GM12878 (cell line): ENCODE data around the gene TM9SF4. TPM values are rescaled to one million over a fixed set of nuclear protein-coding genes. Genes with fewer than 3 reads are reported as not detected.

Source experiments
- ATAC-seq: fragments of 200-7000 bp; cut with Tn5 transposase; 3 replicates; pipeline ENCODE4 v1.9.1; 2020; ENCODE audit warnings: mild to moderate bottlenecking, moderate library complexity
- BruUV-seq: library from RNA; stranded (reverse); fragments of 400-500 nt; replicated peaks from 2 replicates; lab custom pipeline; 2021; lab: Mats Ljungman, UMichigan
- CTCF ChIA-PET: fragments of 300-600 bp; sonication (Branson Sonifier 250); formaldehyde crosslinking; extraction: SDS; loops from one replicate; lab custom pipeline; 2021; ENCODE audit warnings: inconsistent platforms; lab: Yijun Ruan, JAX
- POLR2A ChIA-PET: fragments of 350-600 bp; formaldehyde crosslinking; extraction: SDS; loops from one replicate; lab custom pipeline; 2021; ENCODE audit warnings: inconsistent platforms; lab: Charles Lee
- RAD21 ChIA-PET: fragments of 300-600 bp; sonication (Branson Sonifier 250); formaldehyde crosslinking; loops from one replicate; lab custom pipeline; 2023; ENCODE audit warnings: antibody characterized with exemption; ENCODE audit not compliant: unreplicated experiment; lab: Charles Lee
- SMC1A ChIA-PET: fragments of 300-600 bp; sonication (Branson Sonifier 250); formaldehyde crosslinking; loops from one replicate; lab custom pipeline; 2023; ENCODE audit not compliant: unreplicated experiment, uncharacterized antibody; lab: Charles Lee
- DNase-seq: peaks from one replicate; pipeline ENCODE4 v3.0.0-alpha.2; 2011; ENCODE audit warnings: low read depth, low spot score
- FAIRE-seq: peaks from 3 replicates; lab custom pipeline; 2011; peaks lifted over from hg19 to GRCh38; lab: Jason Lieb, UNC
- H2AFZ ChIP-seq: 2 replicates; pipeline ENCODE4 v1.6.0; 2011; ENCODE audit warnings: low read depth, low read length, control low read depth; ENCODE audit not compliant: control insufficient read depth
- H3K27ac ChIP-seq: 2 replicates; pipeline ENCODE4 v1.5.1; 2011; ENCODE audit warnings: control low read depth; ENCODE audit not compliant: control insufficient read depth, insufficient read depth
- H3K27me3 ChIP-seq, 2 experiments: replicated peaks in 1 of 2; 2 replicates each; pipeline versions ENCODE4 v1.6.0 to v1.6.1; 2011; ENCODE audit warnings: low read length in 1 of 2; ENCODE audit not compliant: control insufficient read depth in 2 of 2, insufficient read depth in 2 of 2
- H3K36me3 ChIP-seq, 2 experiments: 2 replicates each; pipeline ENCODE4 v1.5.1; 2011; ENCODE audit warnings: low read length in 1 of 2; ENCODE audit not compliant: control insufficient read depth in 2 of 2, insufficient read depth in 2 of 2
- H3K4me1 ChIP-seq: 2 replicates; pipeline ENCODE4 v1.6.1; 2011; ENCODE audit warnings: mild to moderate bottlenecking, low read length, moderate library complexity, mixed read lengths; ENCODE audit not compliant: control insufficient read depth, insufficient read depth
- H3K4me2 ChIP-seq: 2 replicates; pipeline ENCODE4 v1.6.0; 2011; ENCODE audit warnings: control low read depth; ENCODE audit not compliant: control insufficient read depth, insufficient read depth
- H3K4me3 ChIP-seq: fragments of 200-600 bp; sonication (generic); 2 replicates; pipeline ENCODE4 v1.5.1; 2016
- H3K79me2 ChIP-seq: 2 replicates; pipeline ENCODE4 v1.6.0; 2011; ENCODE audit warnings: low read length; ENCODE audit not compliant: control insufficient read depth, insufficient read depth
- H3K9ac ChIP-seq: 2 replicates; pipeline ENCODE4 v1.8.0; 2011; ENCODE audit warnings: low read length, control low read depth, mixed read lengths; ENCODE audit not compliant: control insufficient read depth, insufficient read depth
- H3K9me3 ChIP-seq: replicated peaks from 3 replicates; pipeline ENCODE4 v1.5.1; 2011; ENCODE audit warnings: mild to moderate bottlenecking, low read length; ENCODE audit not compliant: control insufficient read depth, insufficient read depth
- H4K20me1 ChIP-seq: 2 replicates; pipeline ENCODE4 v1.6.0; 2011; ENCODE audit not compliant: control insufficient read depth, insufficient read depth
- BMI1 ChIP-seq: fragments of 450-650 bp; IDR thresholded peaks from 2 replicates; pipeline ENCODE4 v1.6.1; 2016; ENCODE audit warnings: mild to moderate bottlenecking, moderate library complexity, borderline replicate concordance
- CHD2 ChIP-seq: IDR thresholded peaks from 2 replicates; pipeline ENCODE4 v1.6.1; 2011; ENCODE audit warnings: low read depth, low read length, improper control_type of control experiment, borderline replicate concordance
- FOXK2 ChIP-seq: fragments of 450-650 bp; IDR thresholded peaks from 2 replicates; pipeline ENCODE4 v1.6.1; 2017; ENCODE audit warnings: mild to moderate bottlenecking, moderate library complexity
- NR2C1 ChIP-seq: fragments of 450-650 bp; IDR thresholded peaks from 2 replicates; pipeline ENCODE4 v1.6.1; 2017; ENCODE audit warnings: antibody characterized with exemption, mild to moderate bottlenecking, moderate library complexity
- NR2F1 ChIP-seq: fragments of 450-650 bp; conservative IDR thresholded peaks from 2 replicates; pipeline ENCODE4 v1.6.1; 2017; ENCODE audit warnings: mild to moderate bottlenecking
- RELB ChIP-seq: fragments of 450-650 bp; IDR thresholded peaks from 2 replicates; pipeline ENCODE4 v1.6.1; 2017; ENCODE audit warnings: low read depth, mild to moderate bottlenecking, moderate library complexity
- ZNF274 ChIP-seq: IDR thresholded peaks from one replicate; pipeline ENCODE4 v1.8.0; 2011; ENCODE audit not compliant: insufficient read length, insufficient read depth
- WGBS: methylation state at CpG from one replicate; pipeline ENCODE4 v1.1.6; 2016; ENCODE audit warnings: low lambda C conversion rate; ENCODE audit not compliant: insufficient replicate concordance, insufficient coverage; ENCODE audit errors: missing lambda C conversion rate; 5-methylcytosine and 5-hydroxymethylcytosine counted together
- in situ Hi-C: fragments of 300-500 bp; cut with MboI; formaldehyde crosslinking; loops from 9 replicates; pipeline ENCODE4 v1.14.3; 2018; ENCODE audit warnings: mixed read lengths
- intact Hi-C: fragments of 100-400 bp; cut with micrococcal nuclease; formaldehyde crosslinking; loops from one replicate; pipeline ENCODE4 v1.14.2; 2022; ENCODE audit not compliant: unreplicated experiment
- polyA plus RNA-seq, 11 experiments: library from polyadenylated mRNA; depleted of rRNA in 4 of 11; unstranded in 6 of 11; stranded (reverse) in 5 of 11; fragments of >200 nt; fragmentation: Nextera tagmentation in 4 of 11; fragmentation: Illumina TruSeq in 1 of 11; extraction: Ambion mirVana in 4 of 11; extraction: Trizol in 1 of 11; gene quantifications; 1 replicate in 1 of 11; 2 replicates in 10 of 11; pipeline versions ENCODE4 v1.2.1 to v1.2.3, GENCODE V29; 2011 to 2016; ENCODE audit warnings: inconsistent platforms in 2 of 11, missing spikeins in 2 of 11, low read depth in 1 of 11
- total RNA-seq, 4 experiments: library from RNA; depleted of rRNA in 3 of 4; stranded (reverse); fragments of >200 nt in 3 of 4; fragmentation: Illumina TruSeq in 1 of 4; extraction: Trizol in 1 of 4; gene quantifications; 2 replicates each; pipeline versions ENCODE4 v1.2.1 to v1.2.3, GENCODE V29; 2013 to 2021

The TM9SF4 gene
- total and polyA plus RNA-seq, 10 of the 15 experiments (the other 5 are each of a cell fraction or from before 2014, with no cell fraction given): 8.5 to 47.8 (median 24.3) TPM

DNA sequence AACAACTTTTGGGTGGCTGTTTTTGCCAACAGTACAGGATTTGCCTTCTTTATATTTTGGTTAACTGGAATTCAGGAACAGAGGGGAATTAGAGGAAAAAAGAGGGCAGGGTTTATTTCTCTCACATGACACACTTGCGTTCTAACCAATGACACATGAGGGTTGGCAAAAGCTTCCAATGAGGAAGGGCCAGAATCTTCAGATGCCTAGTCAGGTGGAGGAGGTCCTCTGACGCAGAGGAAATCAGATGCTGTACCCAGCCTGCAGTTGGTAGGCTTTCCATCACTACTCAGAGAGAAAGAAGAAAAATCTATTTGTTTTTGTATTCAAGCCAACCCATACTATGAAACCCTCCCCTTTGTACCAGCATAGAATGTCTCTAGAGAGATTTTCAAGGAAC is 20.8 kb downstream of the TM9SF4 start:
- no peak overlapping the region for H3K4me2 ChIP-seq
- WGBS: 97% methylated on average over 2 of the region's 2 CpGs
- H3K4me1 ChIP-seq: peaks cover 20% of the 10 kb centered on the region
- H3K27me3 ChIP-seq: no peaks in the 10 kb centered on the region
- FAIRE-seq (no peak), DNase-seq (no peak), ATAC-seq (no peak)
- ChIA-PET RAD21 (no interaction called here), SMC1A (interaction anchor here (1.1 kb wide), 1 partner anchor 14 kb away, joined by 5 read pairs; no protein-coding TSS in a partner anchor), POLR2A (no interaction called here), CTCF (interaction anchor here (0.9 to 1.4 kb wide), 3 partner anchors 11 to 95 kb away, joined by 3 to 4 read pairs (median 3); no protein-coding TSS in a partner anchor)
- no peak overlapping the region for H3K27ac ChIP-seq
- intact Hi-C loops: no loop called here
- no peaks in the 10 kb centered on the region for H3K9me3 ChIP-seq
- H3K79me2 ChIP-seq: peaks cover 29% of the 10 kb centered on the region
- in situ Hi-C loops: no loop called here
- no TSS peak for BruUV-seq
- H3K4me3 ChIP-seq: no peak overlapping the region
- TF ChIP-seq ZNF274 (no peak), NR2C1 (no peak), RELB (no peak), CHD2 (no peak), NR2F1 (no peak), FOXK2 (no peak), BMI1 (no peak)
- no peak overlapping the region for H2AFZ ChIP-seq
- H3K36me3 ChIP-seq: peaks cover 2 to 10% of the 10 kb centered on the region in 2 experiments; a peak in 3 of 4 replicates
- H4K20me1 ChIP-seq: no peaks in the 10 kb centered on the region; the same call in 1 of the 2 replicates
- H3K9ac ChIP-seq: no peak overlapping the region
